Activated CD8-positive, alpha-beta T cell treated with anti-CD3 and anti-CD28 coated beads, Interleukin-2, amount 10 ng/mL, durations not matched to agents 7 days and 5 days (primary cell): ENCODE results near the gene IPO4. TPM values are rescaled to one million over a fixed set of nuclear protein-coding genes. Genes with fewer than 3 reads are reported as not detected.

Experiments used
- ATAC-seq: fragments of 150-1000 bp; cut with Tn5 transposase; one replicate; pipeline ENCODE4 v1.10.0; 2021; ENCODE audit warnings: moderate library complexity
- CTCF ChIA-PET: fragments of 350-600 bp; sonication (Branson Sonifier 250); formaldehyde crosslinking; loops from one replicate; lab custom pipeline; 2021; ENCODE audit warnings: antibody characterized with exemption; lab: Charles Lee
- POLR2A ChIA-PET: fragments of 350-600 bp; sonication (Branson Sonifier 250); formaldehyde crosslinking; loops from one replicate; lab custom pipeline; 2021; ENCODE audit warnings: antibody characterized with exemption; lab: Charles Lee
- DNase-seq: peaks from one replicate; pipeline ENCODE4 v3.0.0-alpha.2; 2020
- H3K27ac Mint-ChIP-seq: one replicate; pipeline ENCODE4 v1.8.0; 2021; ENCODE audit warnings: mild to moderate bottlenecking, mixed read lengths
- H3K27me3 Mint-ChIP-seq: one replicate; pipeline ENCODE4 v1.8.0; 2021; ENCODE audit warnings: low read depth, mixed read lengths
- H3K36me3 Mint-ChIP-seq: one replicate; pipeline ENCODE4 v1.8.0; 2021; ENCODE audit warnings: low read depth, mixed read lengths
- H3K4me1 Mint-ChIP-seq: one replicate; pipeline ENCODE4 v1.8.0; 2021; ENCODE audit warnings: low read depth, mixed read lengths
- H3K4me3 Mint-ChIP-seq: one replicate; pipeline ENCODE4 v1.8.0; 2021; ENCODE audit warnings: mild to moderate bottlenecking, mixed read lengths
- H3K9me3 Mint-ChIP-seq: one replicate; pipeline ENCODE4 v1.8.0; 2022; ENCODE audit warnings: mixed read lengths; ENCODE audit not compliant: insufficient read depth
- total RNA-seq, 2 experiments: library from RNA; stranded (reverse); gene quantifications; one replicate each; pipeline ENCODE4 v1.2.3, GENCODE V29; 2021

The IPO4 gene, protein sequence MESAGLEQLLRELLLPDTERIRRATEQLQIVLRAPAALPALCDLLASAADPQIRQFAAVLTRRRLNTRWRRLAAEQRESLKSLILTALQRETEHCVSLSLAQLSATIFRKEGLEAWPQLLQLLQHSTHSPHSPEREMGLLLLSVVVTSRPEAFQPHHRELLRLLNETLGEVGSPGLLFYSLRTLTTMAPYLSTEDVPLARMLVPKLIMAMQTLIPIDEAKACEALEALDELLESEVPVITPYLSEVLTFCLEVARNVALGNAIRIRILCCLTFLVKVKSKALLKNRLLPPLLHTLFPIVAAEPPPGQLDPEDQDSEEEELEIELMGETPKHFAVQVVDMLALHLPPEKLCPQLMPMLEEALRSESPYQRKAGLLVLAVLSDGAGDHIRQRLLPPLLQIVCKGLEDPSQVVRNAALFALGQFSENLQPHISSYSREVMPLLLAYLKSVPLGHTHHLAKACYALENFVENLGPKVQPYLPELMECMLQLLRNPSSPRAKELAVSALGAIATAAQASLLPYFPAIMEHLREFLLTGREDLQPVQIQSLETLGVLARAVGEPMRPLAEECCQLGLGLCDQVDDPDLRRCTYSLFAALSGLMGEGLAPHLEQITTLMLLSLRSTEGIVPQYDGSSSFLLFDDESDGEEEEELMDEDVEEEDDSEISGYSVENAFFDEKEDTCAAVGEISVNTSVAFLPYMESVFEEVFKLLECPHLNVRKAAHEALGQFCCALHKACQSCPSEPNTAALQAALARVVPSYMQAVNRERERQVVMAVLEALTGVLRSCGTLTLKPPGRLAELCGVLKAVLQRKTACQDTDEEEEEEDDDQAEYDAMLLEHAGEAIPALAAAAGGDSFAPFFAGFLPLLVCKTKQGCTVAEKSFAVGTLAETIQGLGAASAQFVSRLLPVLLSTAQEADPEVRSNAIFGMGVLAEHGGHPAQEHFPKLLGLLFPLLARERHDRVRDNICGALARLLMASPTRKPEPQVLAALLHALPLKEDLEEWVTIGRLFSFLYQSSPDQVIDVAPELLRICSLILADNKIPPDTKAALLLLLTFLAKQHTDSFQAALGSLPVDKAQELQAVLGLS
- 10 to 100 TPM; 56.3 to 60.1 TPM for total RNA-seq

DNA sequence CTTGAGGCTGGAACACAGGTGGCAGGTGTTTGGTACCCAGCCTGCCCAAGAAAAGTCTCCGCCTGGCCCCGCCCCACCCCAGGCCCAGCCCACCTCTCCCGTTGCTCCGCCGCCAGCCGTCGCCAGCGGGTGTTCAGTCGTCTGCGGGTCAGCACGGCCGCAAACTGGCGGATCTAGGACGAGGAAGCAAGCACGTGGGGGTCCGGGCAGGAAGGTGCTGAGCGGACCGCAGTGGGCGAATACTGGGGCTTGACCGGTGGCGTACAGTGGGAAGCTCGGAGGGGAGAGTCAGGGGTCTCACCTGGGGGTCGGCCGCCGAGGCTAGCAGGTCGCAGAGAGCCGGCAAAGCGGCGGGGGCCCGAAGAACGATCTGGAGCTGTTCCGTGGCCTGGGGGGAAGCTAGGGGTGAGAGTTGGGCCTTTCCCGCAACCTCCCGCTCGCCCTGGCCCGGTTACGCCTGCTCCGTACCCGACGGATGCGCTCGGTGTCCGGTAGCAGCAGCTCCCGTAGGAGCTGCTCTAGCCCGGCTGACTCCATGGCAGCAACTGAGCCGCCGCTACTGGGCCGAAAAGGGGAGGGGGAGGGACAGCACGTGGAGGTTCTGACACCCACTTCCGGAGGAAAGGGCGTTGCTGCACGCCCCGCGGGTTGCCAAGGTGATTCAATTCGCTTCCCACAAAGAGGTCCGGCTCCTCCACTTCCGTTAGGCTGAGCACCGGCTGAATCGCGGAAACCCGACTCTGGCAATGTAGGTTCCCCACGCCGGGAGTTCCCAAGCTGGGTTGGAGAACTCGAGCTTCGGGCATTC lies at the start of gene IPO4:
Gene IPO4, minus strand, starts transcription at position 566 of the 808 bp plus-strand sequence. Its CDS starts 29 bp downstream, at position 537.
- DNase-seq (peak; percentile 97), ATAC-seq (peak; percentile 84)
- Mint-ChIP-seq H3K27me3 (no peaks in the 10 kb centered on the region), H3K9me3 (no peaks in the 10 kb centered on the region), H3K36me3 (peaks cover 42% of the 10 kb centered on the region), H3K4me1 (peaks cover 49% of the 10 kb centered on the region), H3K4me3 (peak within 1 kb of the TSS; percentile 92), H3K27ac (peak within 1 kb of the TSS; percentile 87)
- POLR2A ChIA-PET = interaction anchor here (0.8 to 4.9 kb wide), 12 partner anchors 9 to 109 kb away, joined by 3 to 85 read pairs (median 6); partner anchors contain the start of genes CHMP4A, IRF9, MDP1 and PCK2
- CTCF ChIA-PET = interaction anchor here (0.6 to 2.2 kb wide), 11 partner anchors 10 to 243 kb away, joined by 3 to 16 read pairs (median 3); partner anchors contain the start of genes CHMP4A, CIDEB, IRF9 and MDP1

GRCh38 chr14:24238123-24238522 lies 49.5 kb upstream of the IPO4 start:
- CTCF ChIA-PET = interaction anchor here (1.0 to 21.9 kb wide), 4 partner anchors 9 to 194 kb away, joined by 3 to 801 read pairs (median 7); partner anchors contain the start of genes CIDEB, DHRS1, LTB4R and LTB4R2
- peaks cover 60% of the 10 kb centered on the region for H3K4me1 Mint-ChIP-seq
- no peak for DNase-seq
- H3K4me3 Mint-ChIP-seq = no peak overlapping the region
- no peak overlapping the region for H3K27ac Mint-ChIP-seq
- peaks cover 70% of the 10 kb centered on the region for H3K36me3 Mint-ChIP-seq
- no peak for ATAC-seq
- no peaks in the 10 kb centered on the region for H3K9me3 Mint-ChIP-seq
- POLR2A ChIA-PET = interaction anchor here (1.2 to 1.7 kb wide), 4 partner anchors 22 to 77 kb away, joined by 3 to 5 read pairs (median 4); partner anchors contain the start of genes CHMP4A, IPO4, IRF9 and MDP1
- no peaks in the 10 kb centered on the region for H3K27me3 Mint-ChIP-seq

DNA sequence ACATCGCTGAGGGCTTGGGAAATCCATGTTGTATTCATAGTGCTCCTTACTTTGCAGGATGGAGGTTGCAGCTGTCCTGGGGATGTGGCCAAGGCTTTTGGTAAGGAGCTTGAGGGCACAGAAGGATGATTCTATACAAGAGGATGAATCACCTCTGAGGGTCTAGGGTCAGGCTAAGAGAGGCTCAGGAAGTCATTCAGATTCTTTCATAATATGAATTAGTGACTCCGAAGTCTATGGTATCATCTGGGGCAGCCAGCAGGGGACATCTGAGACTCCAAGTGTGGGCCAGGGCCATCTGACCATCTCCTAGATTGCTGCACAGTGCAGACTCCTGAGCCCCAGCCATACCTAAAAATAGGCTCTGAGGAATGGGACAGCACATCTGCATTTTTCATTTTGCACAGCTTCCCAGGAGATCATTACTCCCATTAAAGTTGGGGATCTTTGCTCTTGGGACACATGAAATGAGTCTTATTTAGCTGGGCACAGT lies 48.9 kb upstream of the IPO4 start:
- POLR2A ChIA-PET = interaction anchor here (1.1 to 1.5 kb wide), 4 partner anchors 9 to 49 kb away, joined by 3 to 5 read pairs (median 4); partner anchors contain the start of genes CHMP4A and IPO4
- H3K4me3 Mint-ChIP-seq = no peak overlapping the region
- no peak overlapping the region for H3K27ac Mint-ChIP-seq
- ATAC-seq (no peak), DNase-seq (no peak)
- peaks cover 61% of the 10 kb centered on the region for H3K4me1 Mint-ChIP-seq
- no peaks in the 10 kb centered on the region for H3K9me3 Mint-ChIP-seq
- CTCF ChIA-PET = interaction anchor here (1.0 to 21.9 kb wide), 5 partner anchors 9 to 194 kb away, joined by 3 to 801 read pairs (median 5); partner anchors contain the start of genes CIDEB, DHRS1, LTB4R and LTB4R2
- H3K27me3 Mint-ChIP-seq = no peaks in the 10 kb centered on the region
- H3K36me3 Mint-ChIP-seq = peaks cover 70% of the 10 kb centered on the region

DNA sequence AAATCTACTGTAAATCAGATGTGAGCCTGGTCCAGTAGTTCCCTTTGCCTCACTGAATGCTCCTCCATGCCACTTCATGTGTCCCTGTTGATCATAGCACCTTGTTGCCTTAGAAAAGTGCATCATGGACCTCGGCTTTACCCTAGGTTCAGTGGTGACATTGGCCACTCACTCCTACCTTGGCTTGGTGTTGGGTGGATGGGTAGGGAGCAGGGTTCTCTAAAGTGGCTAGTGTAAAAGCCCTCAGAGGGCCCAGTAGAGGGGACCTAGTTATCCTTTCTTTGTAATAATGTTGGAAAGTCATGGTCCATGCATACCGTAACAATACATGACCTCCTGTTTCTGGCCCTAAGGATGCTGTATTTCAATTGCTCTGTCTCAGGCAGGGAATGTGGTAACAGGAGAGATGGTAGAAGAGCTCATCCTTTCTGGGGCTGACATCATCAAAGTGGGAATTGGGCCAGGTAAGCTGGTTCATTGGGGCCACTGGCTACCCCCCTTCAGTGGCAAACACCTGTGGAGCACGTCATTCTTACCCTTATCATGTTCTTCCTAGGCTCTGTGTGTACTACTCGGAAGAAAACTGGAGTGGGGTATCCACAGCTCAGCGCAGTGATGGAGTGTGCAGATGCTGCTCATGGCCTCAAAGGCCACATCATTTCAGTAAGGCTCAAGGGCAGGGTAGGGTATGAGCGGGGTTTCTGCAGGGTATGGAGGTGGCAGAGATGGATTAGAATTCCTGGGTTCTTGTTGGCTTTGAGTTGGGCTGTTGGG lies 48.3 kb upstream of the IPO4 start:
- ChIA-PET CTCF (interaction anchor here (1.1 to 21.9 kb wide), 4 partner anchors 21 to 195 kb away, joined by 3 to 801 read pairs (median 7); partner anchors contain the start of genes CIDEB, DHRS1, LTB4R and LTB4R2), POLR2A (interaction anchor here (1.0 to 1.4 kb wide), 4 partner anchors 9 to 194 kb away, joined by 3 to 4 read pairs (median 4); partner anchors contain the start of genes CHMP4A and KHNYN)
- H3K4me3 Mint-ChIP-seq = no peak overlapping the region
- no peak for DNase-seq
- peaks cover 67% of the 10 kb centered on the region for H3K36me3 Mint-ChIP-seq
- H3K27ac Mint-ChIP-seq = no peak overlapping the region
- H3K4me1 Mint-ChIP-seq = peaks cover 61% of the 10 kb centered on the region
- no peaks in the 10 kb centered on the region for H3K9me3 Mint-ChIP-seq
- no peaks in the 10 kb centered on the region for H3K27me3 Mint-ChIP-seq
- ATAC-seq = no peak

DNA sequence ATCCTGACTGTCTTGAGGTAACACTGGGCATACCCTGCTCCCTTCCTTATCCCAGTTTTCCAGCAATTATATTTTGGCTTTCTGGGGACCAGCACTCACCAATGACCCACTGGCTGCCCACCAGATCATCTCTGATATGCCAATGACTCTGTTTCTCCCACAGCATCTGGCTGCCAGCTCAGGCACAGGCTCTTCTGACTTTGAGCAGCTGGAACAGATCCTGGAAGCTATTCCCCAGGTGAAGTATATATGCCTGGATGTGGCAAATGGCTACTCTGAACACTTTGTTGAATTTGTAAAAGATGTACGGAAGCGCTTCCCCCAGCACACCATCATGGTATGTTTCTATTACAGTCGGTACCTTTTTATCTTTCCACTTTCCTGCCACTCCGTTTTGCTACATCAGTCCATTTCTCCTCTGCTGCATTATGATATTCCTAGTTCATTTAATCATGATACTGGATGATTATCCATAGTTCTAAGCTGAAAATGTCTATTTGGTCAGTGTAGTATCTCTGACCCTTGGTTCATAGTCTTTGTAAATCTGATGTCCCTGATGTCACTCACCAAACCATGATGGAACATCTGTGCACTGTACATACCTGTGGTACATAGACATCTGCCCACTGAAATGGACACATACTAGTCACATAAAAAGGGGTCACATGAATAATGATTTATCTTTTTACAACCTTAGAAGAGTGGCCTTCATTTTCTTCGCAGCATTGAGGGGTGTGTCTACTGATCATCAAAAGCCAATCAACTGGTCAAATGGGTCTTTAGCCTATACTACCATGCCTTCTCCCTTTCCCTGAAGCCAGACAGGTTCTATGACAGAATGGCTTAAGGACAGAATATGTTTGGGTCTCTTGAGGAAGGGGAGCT lies 47.4 kb upstream of the IPO4 start:
- no peak overlapping the region for H3K27ac Mint-ChIP-seq
- ATAC-seq (no peak), DNase-seq (no peak)
- peaks cover 70% of the 10 kb centered on the region for H3K36me3 Mint-ChIP-seq
- no peaks in the 10 kb centered on the region for H3K27me3 Mint-ChIP-seq
- peaks cover 62% of the 10 kb centered on the region for H3K4me1 Mint-ChIP-seq
- H3K9me3 Mint-ChIP-seq = no peaks in the 10 kb centered on the region
- ChIA-PET POLR2A (interaction anchor here (1.0 to 1.6 kb wide), 8 partner anchors 8 to 194 kb away, joined by 3 to 7 read pairs (median 4); partner anchors contain the start of genes CHMP4A, KHNYN and MDP1), CTCF (interaction anchor here (1.1 to 21.9 kb wide), 8 partner anchors 10 to 200 kb away, joined by 3 to 801 read pairs (median 4); partner anchors contain the start of genes CHMP4A, CIDEB, DHRS1 and LTB4R)
- H3K4me3 Mint-ChIP-seq = no peak overlapping the region

DNA sequence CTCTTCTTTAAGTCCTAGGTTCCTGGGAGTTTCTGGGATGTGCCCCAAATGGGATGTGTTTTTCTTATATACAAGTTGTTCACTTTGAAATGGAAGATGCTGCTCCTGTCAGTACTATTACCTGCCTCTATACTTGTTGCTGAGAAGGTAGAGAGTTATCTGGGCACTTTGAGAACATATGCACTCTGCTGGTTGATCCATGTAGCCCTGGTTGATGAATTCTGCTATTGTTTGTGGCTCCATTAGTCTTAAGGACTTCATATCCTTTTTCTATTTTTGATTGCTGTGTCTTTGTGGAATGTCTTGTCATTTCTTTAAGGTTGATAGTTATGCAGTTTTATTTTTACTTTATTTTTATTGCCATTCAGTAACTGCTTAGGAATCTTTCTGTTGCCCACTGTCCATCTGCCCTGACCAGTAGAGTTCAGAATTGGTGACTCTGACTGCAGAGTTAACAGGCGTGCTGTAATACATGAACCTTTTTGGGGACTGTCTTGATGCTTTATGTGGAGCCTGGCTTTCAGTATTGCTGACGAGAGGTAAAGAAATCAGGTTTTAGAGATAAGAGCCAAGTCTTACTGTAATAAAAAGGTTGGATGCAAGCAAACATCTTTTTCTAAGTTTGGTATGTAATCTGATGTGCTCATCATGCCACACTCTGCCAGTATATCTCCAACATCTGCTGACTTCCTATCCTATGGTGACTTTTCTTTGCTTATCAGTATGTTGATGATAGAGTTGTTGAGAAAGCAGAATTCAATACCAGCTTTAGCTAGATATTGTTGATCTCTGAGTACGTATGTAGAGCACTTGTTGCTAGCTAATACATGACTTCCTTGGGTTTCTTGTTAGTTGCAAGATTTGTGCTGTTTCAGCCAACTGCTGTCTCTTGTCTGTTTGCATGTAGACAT lies 45.7 kb upstream of the IPO4 start:
- H3K4me3 Mint-ChIP-seq = peak overlapping the region; percentile 89
- H3K27me3 Mint-ChIP-seq = no peaks in the 10 kb centered on the region
- H3K27ac Mint-ChIP-seq = peak overlapping the region; percentile 32
- H3K4me1 Mint-ChIP-seq = peaks cover 55% of the 10 kb centered on the region
- no peak for DNase-seq
- ChIA-PET POLR2A (interaction anchor here (0.8 to 2.8 kb wide), 6 partner anchors 8 to 87 kb away, joined by 3 to 23 read pairs (median 4); partner anchors contain the start of genes IRF9, LTB4R2, MDP1 and TINF2), CTCF (interaction anchor here (0.5 to 21.9 kb wide), 12 partner anchors 8 to 1120 kb away, joined by 3 to 801 read pairs (median 4); partner anchors contain the start of genes CHMP4A, CIDEB, DHRS1 and LTB4R)
- no peak for ATAC-seq
- no peaks in the 10 kb centered on the region for H3K9me3 Mint-ChIP-seq
- H3K36me3 Mint-ChIP-seq = peaks cover 57% of the 10 kb centered on the region

- Mint-ChIP-seq H3K27ac (peak overlapping the region; percentile 90), H3K4me1 (peaks cover 50% of the 10 kb centered on the region), H3K9me3 (no peaks in the 10 kb centered on the region), H3K4me3 (peak overlapping the region; percentile 89), H3K27me3 (no peaks in the 10 kb centered on the region), H3K36me3 (peaks cover 52% of the 10 kb centered on the region)
- ChIA-PET CTCF (interaction anchor here (2.1 to 21.9 kb wide), 2 partner anchors 9 to 68 kb away, joined by 19 to 801 read pairs; partner anchors contain the start of genes CIDEB, DHRS1, LTB4R and LTB4R2), POLR2A (interaction anchor here (0.7 to 2.8 kb wide), 5 partner anchors 9 to 678 kb away, joined by 3 to 23 read pairs (median 4); partner anchors contain the start of genes DHRS1, LTB4R2, MDP1 and NOP9)
- no peak for DNase-seq
- no peak for ATAC-seq
Observed at GRCh38 chr14:24233538-24233866, 44.9 kb upstream of the IPO4 start.
